GM11168 (cell line): ENCODE results near the gene ZNF217.
"Not testable (repeated sequence)": the region's sequence is repeated elsewhere in the genome, so short reads cannot be mapped to it uniquely, and the experiment has no call there.

Experiments used
- in situ Hi-C: fragments of 300-500 bp; cut with MboI; formaldehyde crosslinking; loops from one replicate; pipeline ENCODE4 v1.12.0; 2022; ENCODE audit warnings: low sequenced_read_pairs; ENCODE audit not compliant: unreplicated experiment

ZNF217 gene

DNA sequence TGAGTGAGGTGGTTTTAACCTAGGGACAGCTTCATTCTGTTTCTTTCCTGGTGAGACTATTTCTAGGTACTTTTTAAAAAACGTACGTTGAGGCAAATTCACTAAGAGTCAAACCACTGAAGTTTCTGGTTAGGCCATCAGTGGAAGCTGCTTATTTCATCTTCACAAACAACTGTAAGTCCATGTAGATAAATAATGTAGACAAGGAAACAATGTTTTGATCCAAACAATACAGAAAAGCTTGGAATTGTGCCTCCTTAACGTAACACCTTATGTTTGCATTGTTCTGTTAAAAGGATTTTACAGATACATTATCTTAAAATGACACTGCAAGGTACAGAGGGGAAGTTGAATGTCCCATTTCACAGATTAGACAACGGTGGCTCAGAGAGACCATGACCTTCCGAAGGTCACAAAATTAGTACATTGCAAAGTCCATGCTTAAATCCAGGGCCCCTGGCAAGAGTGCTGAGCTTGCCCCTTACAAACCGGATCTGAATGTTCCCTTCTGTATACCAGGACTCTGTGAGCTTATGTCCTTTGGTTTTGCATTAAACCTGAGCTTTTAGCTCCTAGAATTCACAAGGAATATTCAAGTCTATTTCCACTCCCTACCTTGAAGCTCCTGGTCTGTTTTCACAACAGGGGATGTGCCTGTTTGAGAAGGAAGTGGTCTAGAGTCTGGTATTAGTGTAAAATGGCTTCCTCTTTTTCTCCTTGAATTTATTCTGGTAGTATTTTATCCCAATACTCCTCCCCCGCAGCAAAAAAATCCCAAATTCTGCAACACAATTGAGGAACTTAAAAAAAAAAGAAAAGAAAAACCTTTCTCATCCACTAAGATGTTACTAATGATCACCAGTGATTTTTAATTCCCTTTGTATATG is 28.9 kb upstream of the ZNF217 start:
- in situ Hi-C loops, result no loop called here

DNA sequence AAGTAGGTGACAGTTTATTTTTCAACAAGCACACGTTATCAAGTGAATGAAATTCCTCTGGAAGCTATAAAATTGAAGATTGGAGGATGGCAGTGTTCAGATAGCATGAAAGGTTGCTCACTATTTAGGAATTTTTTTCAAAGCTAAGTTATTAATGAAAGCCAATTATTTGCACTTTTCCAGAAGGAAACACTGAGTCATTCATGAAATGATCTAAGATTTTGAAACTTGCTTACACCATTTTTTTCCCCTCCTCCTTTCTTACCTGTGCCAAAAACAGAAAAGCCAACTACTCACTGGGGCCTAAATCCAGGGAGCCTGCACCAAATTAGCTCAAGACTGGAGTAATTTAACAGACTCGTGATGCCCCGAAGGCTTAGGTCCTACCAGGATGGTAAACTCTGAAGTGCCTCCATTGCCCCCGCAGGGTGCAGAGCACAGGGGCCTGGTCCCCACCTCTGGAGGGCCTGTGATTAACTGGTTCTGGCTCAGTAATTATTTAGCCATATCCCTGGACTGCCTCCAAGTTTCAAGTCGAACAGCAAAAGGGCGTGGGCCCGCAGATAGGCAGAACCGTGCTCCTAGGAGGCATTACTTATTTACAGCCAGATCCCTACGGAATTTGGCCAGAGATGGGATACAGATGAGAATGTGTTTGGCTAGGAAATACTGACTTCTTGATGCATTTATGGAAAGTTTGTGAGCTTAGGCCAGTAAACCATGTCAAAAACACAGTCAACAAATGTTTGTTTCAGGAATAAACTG is 28.0 kb upstream of the ZNF217 start:
- in situ Hi-C loops, result no loop called here

DNA sequence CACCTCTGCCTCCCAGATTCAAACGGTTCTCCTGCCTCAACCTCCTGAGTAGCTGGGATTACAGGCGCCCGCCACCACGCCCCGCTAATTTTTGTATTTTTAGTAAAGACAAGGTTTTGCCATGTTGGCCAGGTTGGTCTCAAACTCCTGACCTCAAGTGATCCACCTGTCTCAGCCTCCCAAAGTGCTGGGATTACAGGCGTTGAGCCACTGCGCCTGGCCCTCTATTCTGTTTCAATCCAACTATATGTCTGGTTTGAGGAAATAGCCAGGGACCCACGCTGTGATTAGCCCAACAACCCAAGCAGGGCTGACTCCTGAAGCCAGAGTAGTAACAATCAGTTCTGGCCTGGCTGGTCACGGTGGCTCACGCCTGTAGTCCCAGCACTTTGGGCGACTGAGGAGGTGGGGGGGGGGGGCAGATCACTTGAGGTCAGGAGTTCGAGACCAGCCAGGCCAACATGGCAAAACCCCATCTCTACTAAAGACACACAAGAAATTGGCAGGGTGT is 24.9 kb upstream of the ZNF217 start:
- in situ Hi-C loops, result not testable (repeated sequence)

DNA sequence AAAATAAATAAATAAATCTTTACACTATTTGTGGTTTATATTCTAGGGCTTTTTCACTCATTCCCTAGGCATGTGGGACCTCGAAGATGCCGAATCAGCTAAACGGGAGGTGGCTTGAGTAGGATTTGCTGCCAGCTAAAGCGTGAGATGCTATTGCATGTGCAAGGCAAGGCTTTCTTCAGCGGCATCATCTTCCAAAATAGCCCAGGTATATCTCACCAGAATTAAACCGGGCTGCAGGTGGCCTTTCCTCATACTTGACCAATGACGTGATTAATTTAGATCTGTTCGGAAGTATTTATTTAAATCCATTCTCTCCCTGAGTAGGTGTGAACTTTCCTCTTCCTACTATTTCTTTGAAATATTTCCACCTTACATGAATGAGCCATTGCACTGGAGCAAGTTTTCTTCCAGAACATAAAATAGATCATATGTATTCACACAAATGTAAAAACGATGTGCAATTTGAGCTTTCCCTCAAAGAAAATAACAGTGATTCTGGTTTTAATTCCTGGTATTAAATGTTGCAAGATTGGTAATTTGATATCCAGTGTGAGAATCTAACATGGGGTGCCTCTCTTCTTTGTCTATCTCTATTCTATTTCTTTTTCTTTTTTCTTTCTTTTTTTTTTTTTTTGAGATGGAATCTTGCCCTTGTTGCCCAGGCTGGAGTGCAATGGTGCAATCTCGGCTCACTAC is 24.3 kb upstream of the ZNF217 start:
- in situ Hi-C loops, result no loop called here

DNA sequence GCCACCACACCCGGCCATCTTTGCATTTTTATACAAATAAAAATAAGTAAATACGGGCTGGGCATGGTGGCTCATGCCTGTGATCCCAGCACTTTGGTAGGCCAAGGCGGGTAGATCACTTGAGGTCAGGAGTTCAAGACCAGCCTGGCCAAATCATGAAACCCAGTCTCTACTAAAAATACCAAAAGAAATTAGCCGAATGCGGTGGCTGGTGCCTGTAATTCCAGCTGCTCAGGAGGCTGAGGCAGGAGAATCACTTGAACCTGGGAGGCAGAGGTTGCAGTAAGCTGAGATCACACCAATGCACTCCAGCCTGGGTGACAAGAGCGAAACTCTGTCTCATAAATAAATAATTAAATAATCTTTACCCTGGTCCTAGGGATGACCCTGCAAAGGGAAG is 22.9 kb upstream of the ZNF217 start:
- in situ Hi-C loops, result not testable (repeated sequence)

DNA sequence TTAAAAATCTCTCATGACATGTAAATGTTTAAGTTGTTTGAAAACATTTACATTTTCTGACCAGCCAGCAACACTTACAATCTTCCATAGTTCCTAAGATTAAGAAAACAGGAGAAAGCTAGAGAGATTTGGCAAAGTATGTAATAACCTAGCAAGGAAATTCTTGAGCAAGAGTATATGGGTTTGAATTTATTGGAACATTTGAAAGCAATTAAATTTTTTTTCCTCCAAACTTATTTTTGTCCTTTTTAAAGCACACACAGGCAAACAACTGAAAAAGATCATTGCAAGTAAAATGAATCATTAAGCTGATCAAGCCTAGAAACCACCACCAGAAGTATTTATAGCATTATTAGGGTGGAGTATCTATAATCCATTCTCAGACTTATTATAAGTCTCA is 20.1 kb upstream of the ZNF217 start:
- in situ Hi-C loops, result no loop called here

DNA sequence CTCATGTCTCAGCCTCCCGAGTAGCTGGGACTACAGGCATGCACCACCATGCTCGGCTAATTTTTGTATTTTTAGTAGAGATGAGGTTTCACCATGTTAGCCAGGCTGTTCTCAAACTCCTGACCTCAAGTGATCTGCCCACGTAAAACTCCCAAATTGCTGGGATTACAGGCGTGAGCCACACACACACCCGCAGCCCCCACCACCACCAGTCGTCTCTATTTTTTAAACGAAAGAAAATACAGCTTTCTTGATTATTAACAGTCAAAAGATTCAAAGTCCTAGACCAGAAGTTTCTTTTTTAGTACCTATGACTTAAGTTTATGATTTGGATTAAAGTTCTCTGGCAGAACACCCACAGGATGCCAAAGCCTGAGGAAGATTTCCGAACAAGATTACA is 18.6 kb upstream of the ZNF217 start:
- in situ Hi-C loops, result not testable (repeated sequence)

DNA sequence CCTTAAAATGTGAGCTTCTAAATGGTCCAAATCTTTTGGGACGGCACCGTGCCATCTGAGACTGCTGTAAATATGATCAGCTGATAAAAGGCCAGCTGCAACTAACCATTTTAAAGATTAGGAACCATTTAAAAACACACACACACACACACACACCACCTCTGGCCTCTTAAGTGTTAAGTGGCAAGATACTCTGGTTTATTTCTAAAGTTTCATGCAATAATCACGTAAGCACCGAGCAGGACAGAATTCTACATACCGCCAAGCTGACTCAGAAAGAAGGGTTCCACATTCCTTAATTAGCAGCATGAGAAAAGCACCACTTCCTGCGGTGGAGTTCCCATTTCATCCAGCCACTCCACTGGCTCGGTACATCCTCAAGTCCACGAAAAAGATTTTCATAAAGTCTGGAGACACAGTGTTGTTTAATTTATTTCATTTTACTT is 17.8 kb upstream of the ZNF217 start:
- in situ Hi-C loops, result no loop called here

DNA sequence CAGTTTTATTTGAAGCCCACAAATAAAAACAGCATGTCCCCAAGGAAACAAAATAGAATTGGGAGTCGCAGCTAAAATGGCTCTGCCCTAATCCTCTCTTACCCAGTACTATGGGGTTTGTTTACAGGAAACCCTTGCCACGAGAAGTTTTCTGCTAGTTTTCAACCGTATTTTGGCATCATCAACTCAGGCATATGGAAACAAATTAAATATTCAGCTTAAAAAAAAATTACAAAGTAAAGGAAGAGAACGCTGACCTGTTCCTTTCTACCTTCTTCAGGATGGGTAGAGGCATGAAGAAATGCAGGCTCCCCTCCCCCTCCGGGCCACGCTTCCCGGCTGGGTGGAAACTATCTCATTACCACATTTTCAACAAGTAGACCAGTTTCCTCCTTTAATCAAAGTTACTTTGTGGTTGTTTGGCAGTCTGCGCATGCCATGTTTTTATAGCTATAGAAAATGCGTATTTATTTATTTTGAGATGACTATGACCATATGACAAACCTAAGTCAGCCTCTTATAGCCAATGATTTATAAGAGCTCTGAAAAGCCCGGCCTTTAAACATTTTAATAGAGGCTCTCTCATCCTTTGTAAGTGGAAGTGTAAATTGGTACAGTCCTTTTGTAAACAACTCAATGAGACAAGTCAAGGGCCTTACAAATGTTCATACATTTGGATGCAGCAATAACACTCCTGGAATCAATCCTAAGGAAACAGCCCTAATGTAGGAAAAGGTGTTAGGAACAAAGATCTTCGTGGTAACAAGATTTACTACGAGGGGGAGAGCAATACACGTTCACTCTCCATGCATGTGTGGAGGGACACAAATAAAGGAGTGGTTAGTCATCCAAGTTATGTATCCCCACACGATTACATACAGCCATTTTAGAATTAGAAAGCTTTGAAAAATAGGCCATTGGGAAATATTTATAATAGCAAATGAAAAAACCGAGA is 16.1 kb upstream of the ZNF217 start:
- in situ Hi-C loops, result no loop called here

DNA sequence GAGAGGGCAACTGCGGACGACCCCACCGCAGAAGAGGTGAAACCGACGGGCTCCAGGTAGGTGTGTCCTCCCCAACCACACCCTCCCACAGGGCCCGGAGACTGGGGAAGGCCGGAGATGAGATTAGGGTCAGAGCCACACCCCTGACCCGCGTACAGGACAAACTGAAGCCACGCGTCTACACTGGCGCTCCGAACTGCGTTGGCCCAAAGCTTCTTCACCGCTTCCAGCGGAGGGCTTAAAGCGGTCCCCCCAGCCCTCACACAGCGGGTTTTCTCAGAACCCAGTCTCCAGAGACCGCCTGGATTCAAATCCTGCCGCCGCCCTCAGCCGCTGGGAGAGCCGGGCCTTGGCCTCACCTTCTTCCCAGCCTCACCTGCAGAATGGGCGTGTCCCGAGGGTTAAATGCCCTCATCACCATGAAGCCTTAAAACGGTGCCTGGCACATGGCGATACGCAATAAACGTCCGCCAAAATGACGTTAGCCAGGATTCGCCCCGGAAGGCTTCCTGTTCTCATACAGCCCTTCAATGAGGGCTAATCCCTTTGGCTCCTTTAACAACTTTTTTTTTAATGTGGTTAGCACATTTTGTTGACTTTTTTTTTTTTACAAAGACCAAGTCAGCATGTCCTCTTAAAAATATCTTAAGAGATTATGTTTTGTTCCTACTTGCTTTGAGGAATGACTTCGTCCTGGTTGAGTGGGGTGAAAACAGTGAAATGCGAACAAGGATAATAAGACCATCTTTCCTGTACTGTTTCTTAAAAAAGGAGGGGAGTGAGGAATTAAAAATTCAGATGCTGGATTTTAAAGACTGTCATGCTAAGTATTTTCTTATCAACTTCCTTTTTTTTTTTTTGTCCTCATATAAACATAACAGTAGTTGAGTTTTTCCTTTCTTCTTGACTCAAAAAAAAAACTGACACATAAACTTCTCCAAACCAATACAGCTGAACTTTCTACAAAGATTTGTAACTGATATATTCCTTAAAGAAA is 15.1 kb upstream of the ZNF217 start:
- in situ Hi-C loops, result no loop called here

DNA sequence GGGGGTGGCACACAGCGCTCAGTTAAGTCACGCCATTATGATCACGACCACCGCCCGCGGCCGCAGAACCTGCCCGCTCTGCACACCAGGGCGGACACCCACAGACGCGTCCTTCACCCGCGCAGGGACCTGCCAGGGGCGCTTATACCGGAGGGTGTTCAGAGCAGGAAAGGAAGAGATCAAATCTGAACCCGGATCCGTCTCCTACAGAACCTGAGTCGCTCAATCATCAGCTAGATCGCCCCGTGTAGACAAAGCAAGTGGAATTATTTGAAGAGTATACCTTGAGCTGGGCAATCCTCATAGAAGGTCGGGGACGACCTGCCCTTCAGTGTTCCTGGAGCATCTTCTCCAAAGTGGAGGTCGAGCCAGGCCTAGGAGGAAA is 14.4 kb upstream of the ZNF217 start:
- in situ Hi-C loops, result no loop called here

DNA sequence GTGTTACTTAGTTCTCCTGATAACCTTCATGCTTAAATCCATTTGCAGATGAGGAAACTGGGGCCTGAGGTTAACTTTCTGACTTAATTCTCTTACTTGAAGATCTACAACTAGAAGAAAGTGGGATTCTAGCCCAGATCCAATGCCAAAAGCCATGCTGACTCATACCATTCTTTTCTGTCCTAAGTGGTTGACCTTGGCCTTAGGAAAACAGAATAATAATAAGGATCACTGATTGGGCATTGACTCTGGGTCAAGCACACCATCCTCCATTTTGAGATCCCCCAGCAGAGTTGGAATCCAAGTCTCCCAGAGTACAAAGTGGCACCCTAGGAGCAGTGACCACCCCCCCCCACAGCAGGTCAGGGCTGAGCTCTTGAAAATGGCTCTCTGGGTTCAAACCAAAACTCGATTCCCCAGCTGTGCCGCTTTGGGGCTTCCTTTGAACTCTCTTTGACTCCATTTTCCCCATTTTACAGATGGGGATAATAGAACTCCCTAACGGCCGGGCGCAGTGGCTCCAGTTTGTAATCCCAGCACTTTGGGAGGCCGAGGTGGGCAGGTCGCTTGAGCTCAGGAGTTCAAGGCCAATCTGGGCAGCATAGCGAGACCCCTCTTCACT is 12.8 kb upstream of the ZNF217 start:
- in situ Hi-C loops, result no loop called here

DNA sequence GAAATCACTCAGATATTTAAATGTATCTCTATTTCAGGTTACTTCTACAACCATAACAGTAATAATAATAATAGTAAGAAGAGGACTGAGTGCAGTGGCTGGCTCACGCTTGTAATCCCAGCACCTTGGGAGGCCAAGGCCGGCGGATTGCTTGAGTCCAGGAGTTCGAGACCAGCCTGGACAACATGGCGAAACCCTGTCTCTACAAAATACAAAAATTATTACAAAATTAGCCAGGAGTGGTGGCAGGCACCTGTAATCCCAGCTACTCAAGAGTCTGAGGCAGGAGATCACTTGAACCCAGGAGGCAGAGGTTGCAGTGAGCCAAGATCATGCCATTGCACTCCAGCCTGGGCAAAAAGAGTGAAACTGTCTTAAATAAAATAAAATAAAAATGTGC is 11.8 kb upstream of the ZNF217 start:
- in situ Hi-C loops, result not testable (repeated sequence)

DNA sequence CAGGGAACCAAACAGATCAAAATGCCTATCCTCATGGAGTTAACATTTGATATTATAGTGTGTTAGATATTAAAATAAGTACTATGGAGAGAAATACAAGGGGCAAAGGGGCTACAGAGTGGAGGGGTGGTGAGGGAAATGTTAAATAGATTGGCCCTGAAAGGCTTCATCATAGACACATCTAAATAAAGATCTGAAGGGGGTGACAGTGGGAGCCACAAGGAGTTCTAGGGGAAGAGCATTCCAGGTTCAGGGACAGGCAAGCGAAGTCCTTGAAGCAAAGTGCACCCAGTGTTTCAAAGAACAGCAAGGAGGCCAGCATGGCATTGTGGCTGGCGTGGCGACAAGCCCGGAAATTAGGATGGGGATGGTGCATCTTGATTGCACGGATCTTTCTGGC is 11.2 kb upstream of the ZNF217 start:
- in situ Hi-C loops, result not testable (repeated sequence)

DNA sequence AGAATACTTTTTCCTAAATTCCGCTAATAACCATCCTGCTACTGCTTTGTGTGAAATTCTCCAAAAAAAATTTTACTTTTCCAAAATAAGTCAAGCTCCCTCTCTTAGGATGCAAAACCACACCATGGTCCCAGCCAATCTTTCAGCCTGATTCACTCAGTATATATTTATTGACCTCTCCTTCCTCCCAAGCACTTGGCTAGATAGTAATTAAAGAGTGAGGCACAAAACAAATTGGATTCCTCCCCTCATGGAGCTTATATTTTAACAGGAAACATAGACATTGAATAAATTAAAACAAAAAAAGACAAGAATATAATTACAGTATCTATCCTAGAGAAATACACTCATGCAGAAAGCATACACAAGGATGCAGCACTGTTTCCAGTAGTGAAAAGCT is 9.0 kb upstream of the ZNF217 start:
- in situ Hi-C loops, result no loop called here

DNA sequence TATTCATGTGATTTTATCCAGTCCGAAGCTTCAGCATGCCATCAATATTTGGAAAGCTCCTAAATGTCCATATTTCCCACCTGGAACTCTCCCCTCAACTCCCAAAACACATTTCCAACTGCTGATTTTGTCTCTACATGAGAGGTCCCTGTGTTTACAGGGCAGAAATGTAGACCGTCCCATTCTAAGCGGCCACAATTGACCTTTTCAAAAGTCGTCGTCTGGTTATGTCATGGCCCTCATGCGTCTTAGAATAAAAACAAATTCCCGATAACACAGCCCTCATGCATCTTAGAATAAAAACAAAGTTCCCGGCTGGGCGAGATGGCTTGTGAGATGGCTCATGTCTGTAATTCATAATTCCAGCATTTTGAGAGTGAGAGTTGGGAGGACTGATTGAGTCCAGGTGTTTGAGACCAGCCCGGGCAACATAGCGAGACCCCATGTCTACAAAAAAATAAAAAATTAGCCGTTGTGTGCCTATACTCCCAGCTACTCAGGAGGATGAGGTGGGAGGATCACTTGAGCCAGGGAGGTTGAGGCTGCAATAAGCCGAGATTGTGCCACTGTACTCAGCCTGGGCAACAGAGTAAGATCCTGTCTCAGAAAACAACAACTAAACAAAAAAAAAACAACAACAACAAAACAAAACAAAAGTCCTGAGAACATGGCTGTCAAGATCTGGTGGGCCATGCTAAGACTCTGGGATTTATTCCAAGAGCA is 6.4 kb upstream of the ZNF217 start:
- in situ Hi-C loops, result no loop called here

DNA sequence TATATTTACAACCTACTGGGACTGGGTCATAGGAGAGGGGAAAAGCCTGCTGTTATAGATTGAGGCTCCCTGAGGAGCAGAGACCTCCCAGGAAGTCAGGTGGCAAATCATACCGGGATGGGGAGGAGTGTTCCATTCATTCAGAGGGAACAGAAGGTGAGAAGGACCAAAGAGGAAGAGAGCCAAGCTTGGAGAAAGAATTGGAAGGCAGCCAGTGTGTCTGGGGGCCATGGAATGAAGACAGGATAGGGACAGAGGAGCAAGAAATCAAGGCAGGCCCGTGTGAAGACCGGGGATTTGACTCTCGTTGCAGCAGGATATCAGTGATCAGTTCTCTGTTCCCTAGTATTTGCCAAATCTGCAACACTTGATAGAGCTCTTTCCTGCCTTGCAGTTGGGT is 5.7 kb upstream of the ZNF217 start:
- in situ Hi-C loops, result no loop called here

DNA sequence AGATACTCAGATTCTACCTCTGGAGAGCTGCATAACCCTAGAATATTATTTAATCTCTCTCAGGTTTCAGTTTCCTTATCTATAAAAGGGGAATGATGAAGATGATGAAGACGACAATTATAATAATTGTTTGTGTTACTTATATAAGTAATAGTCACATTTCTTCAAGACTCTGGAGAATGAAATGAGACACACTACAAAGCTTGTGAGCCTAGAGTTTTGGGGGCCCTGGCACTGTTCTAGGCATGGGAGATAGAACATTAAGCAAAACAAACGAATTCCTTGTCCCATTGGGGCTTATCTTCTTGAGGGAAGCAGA is 5.4 kb upstream of the ZNF217 start:
- in situ Hi-C loops, result no loop called here
